KMS-11 (cell line): ENCODE measurements around the gene SUSD3.

Experiments used
- H2AFZ ChIP-seq: fragments of 200-600 bp; sonication (generic); 2 replicates; pipeline ENCODE4 v1.6.1; 2016; ENCODE audit warnings: antibody characterized with exemption, mixed run types, low read depth
- H3K27ac ChIP-seq: fragments of 200-600 bp; sonication (generic); 2 replicates; pipeline ENCODE4 v1.6.1; 2016; ENCODE audit warnings: mild to moderate bottlenecking, mixed run types
- H3K27me3 ChIP-seq: fragments of 200-600 bp; sonication (generic); 2 replicates; pipeline ENCODE4 v1.6.1; 2017; ENCODE audit warnings: mild to moderate bottlenecking, low read depth, mixed run types, moderate library complexity; ENCODE audit not compliant: insufficient read depth
- H3K36me3 ChIP-seq: fragments of 200-600 bp; sonication (generic); 2 replicates; pipeline ENCODE4 v1.6.1; 2017; ENCODE audit warnings: mild to moderate bottlenecking, mixed run types; ENCODE audit not compliant: insufficient read depth
- H3K4me1 ChIP-seq: fragments of 200-600 bp; sonication (generic); 2 replicates; pipeline ENCODE4 v1.6.1; 2016; ENCODE audit warnings: mild to moderate bottlenecking, low read depth, mixed run types; ENCODE audit not compliant: poor library complexity, severe bottlenecking
- H3K4me2 ChIP-seq: fragments of 200-600 bp; sonication (generic); 2 replicates; pipeline ENCODE4 v1.7.0; 2016; ENCODE audit warnings: mild to moderate bottlenecking, mixed run types
- H3K4me3 ChIP-seq: fragments of 200-600 bp; sonication (generic); IDR thresholded peaks from 2 replicates; pipeline ENCODE4 v1.6.1; 2017; ENCODE audit warnings: low read depth, low read length, mixed read lengths; ENCODE audit not compliant: insufficient read depth
- H3K79me2 ChIP-seq: fragments of 200-600 bp; sonication (generic); 2 replicates; pipeline ENCODE4 v1.6.1; 2016; ENCODE audit warnings: low read depth, mixed run types; ENCODE audit not compliant: insufficient read depth
- H3K9ac ChIP-seq: fragments of 200-600 bp; sonication (generic); 2 replicates; pipeline ENCODE4 v1.6.1; 2016; ENCODE audit warnings: mild to moderate bottlenecking, mixed run types
- H4K20me1 ChIP-seq: fragments of 200-600 bp; sonication (generic); 2 replicates; pipeline ENCODE4 v1.6.1; 2016; ENCODE audit warnings: mild to moderate bottlenecking, mixed run types; ENCODE audit not compliant: insufficient read depth
- TF ChIP-seq, protein P1 (sequence below): fragments of 200-600 bp; sonication (generic); conservative IDR thresholded peaks from 2 replicates; pipeline ENCODE4 v1.6.1; 2017; ENCODE audit warnings: low read depth, mild to moderate bottlenecking, antibody characterized with exemption, low read length, moderate library complexity, mixed read lengths

Gene SUSD3

DNA sequence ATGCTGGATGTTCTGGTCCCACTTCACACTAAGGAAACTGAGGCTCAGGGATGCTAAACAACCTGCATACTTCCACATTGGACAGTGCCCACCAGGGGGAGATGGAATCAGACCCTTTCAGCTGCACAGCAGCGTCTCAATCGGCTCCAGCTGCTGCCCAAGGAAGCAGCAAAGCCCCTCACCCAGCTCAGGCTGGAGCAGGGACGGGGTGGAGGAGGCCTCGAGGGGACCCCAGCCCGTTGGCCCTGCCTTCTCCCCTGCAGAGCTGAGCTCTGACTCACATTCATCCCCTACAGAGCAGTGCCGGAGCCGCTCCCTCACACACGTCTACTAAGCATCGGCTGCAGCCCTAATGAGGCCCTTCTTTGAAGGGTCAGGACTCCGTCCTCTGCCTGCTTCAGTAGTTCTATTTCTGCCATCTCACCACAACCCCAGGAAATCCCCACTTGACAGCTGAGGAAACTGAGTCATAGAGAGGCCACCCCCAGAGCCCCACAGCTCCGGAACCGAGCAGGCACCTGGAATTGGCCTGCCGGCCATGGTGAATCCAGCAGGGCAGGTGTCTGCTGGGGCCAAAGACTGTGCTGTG lies 21.5 kb upstream of the SUSD3 start:
- no peak overlapping the region for H3K4me3 ChIP-seq
- H3K9ac ChIP-seq, result no peak overlapping the region
- H3K36me3 ChIP-seq, result no peaks in the 10 kb centered on the region
- TF ChIP-seq, protein P1, sequence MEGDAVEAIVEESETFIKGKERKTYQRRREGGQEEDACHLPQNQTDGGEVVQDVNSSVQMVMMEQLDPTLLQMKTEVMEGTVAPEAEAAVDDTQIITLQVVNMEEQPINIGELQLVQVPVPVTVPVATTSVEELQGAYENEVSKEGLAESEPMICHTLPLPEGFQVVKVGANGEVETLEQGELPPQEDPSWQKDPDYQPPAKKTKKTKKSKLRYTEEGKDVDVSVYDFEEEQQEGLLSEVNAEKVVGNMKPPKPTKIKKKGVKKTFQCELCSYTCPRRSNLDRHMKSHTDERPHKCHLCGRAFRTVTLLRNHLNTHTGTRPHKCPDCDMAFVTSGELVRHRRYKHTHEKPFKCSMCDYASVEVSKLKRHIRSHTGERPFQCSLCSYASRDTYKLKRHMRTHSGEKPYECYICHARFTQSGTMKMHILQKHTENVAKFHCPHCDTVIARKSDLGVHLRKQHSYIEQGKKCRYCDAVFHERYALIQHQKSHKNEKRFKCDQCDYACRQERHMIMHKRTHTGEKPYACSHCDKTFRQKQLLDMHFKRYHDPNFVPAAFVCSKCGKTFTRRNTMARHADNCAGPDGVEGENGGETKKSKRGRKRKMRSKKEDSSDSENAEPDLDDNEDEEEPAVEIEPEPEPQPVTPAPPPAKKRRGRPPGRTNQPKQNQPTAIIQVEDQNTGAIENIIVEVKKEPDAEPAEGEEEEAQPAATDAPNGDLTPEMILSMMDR, result no peak
- H3K4me2 ChIP-seq, result no peak overlapping the region
- H4K20me1 ChIP-seq, result no peaks in the 10 kb centered on the region
- H3K79me2 ChIP-seq, result no peaks in the 10 kb centered on the region
- no peak overlapping the region for H3K27ac ChIP-seq
- H3K4me1 ChIP-seq, result no peaks in the 10 kb centered on the region
- H3K27me3 ChIP-seq, result no peaks in the 10 kb centered on the region
- H2AFZ ChIP-seq, result no peak overlapping the region

- H3K4me3 ChIP-seq, result no peak overlapping the region
- no peaks in the 10 kb centered on the region for H3K27me3 ChIP-seq
- no peaks in the 10 kb centered on the region for H3K36me3 ChIP-seq
- H2AFZ ChIP-seq, result no peak overlapping the region
- H3K27ac ChIP-seq, result no peak overlapping the region
- no peak overlapping the region for H3K9ac ChIP-seq
- H3K79me2 ChIP-seq, result no peaks in the 10 kb centered on the region
- no peaks in the 10 kb centered on the region for H4K20me1 ChIP-seq
- no peak overlapping the region for H3K4me2 ChIP-seq
- TF ChIP-seq, protein P1, result no peak
- H3K4me1 ChIP-seq, result no peaks in the 10 kb centered on the region
Measured at GRCh38 chr9:93037476-93037971, 21.0 kb upstream of the SUSD3 start.

DNA sequence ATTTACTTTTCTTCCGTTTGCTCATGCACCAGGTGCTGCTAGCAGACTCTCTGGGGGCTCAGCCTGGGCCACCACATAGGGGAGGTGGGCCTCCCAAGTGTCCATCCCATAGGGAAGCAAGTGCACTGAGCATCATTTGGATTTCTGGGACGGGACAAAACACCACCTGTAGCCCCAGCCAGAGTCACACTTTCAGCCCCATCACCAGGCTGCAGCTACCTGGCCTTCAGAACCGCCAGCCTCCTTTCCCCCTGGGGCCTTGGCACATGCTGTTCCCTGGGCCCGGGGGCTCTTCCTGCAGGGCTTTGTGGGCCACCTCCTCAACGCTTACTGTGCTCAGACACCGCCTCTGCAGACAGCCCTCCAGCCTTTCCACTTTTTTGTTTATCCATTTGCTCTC lies 19.6 kb upstream of the SUSD3 start:
- TF ChIP-seq, protein P1, result no peak
- no peak overlapping the region for H3K9ac ChIP-seq
- no peak overlapping the region for H3K27ac ChIP-seq
- H3K36me3 ChIP-seq, result no peaks in the 10 kb centered on the region
- H3K4me1 ChIP-seq, result no peaks in the 10 kb centered on the region
- H4K20me1 ChIP-seq, result no peaks in the 10 kb centered on the region
- H3K27me3 ChIP-seq, result no peaks in the 10 kb centered on the region
- H3K4me2 ChIP-seq, result no peak overlapping the region
- H2AFZ ChIP-seq, result no peak overlapping the region
- no peaks in the 10 kb centered on the region for H3K79me2 ChIP-seq
- no peak overlapping the region for H3K4me3 ChIP-seq

DNA sequence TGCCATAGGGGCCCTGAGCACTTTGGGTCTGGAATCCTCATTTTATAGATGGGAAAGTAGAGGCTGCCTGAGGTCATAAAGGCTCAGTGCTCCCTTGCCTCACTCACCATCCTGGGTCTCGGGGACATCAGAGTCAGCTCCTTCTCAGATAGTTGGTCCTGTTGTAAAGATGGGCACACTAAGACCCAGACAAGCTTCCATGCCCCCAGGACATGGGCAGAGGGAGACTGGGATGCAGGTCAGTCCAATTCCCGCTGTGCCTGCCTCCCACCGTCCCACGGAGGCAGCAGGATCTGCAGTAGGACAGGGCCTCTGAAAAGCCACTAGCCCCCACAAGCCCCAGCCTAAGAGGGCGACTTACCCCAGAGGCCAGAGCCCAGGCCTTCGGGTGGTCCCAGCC lies 19.0 kb upstream of the SUSD3 start:
- Histone ChIP-seq H3K4me2 (no peak overlapping the region), H3K4me3 (no peak overlapping the region), H3K79me2 (no peaks in the 10 kb centered on the region), H3K27ac (no peak overlapping the region), H3K27me3 (no peaks in the 10 kb centered on the region), H3K4me1 (no peaks in the 10 kb centered on the region), H4K20me1 (no peaks in the 10 kb centered on the region), H3K9ac (no peak overlapping the region), H3K36me3 (no peaks in the 10 kb centered on the region), H2AFZ (no peak overlapping the region)
- TF ChIP-seq, protein P1, result no peak
